ENCODE data around the gene ZNF143.
"Not testable (repeated sequence)": the region's sequence is repeated elsewhere in the genome, so short reads cannot be mapped to it uniquely, and the experiment has no call there.

The ZNF143 gene

DNA sequence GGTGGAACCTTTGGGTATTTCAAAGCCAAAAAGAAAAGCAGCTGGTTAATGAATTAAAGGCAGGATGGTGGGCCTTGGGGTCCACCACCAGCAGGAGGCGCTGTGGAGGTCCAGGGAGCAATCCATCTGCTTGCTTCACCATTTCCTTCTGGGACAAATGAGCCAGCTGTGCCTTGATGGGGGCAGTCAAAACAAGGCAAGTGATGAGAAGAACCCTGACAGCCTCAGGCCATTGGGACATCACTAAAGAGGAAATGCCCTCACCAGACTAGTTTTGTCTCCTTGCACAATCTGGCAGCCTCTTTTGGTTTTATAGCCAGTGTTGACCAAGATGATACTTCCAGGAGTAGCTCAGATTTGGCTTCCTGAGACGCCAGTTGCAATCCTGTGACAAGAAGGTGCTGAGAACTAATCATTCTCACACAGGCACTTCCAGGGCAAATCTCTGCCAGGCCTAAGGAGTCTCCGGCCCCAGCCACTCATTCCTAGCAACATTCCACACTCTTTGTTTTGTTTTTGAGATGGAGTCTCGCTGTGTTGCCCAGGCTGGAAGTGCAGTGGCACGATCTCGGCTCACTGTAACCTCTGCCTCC lies 74.5 kb downstream of the ZNF143 start:
- H3K4me3 ChIP-seq (ENCODE audit: low read length, poor library complexity, severe bottlenecking): no peak overlapping the region
- no peak overlapping the region for H2AFZ ChIP-seq (ENCODE audit: low read length)
- H3K36me3 ChIP-seq (ENCODE audit: insufficient read depth, low read length): no peaks in the 10 kb centered on the region
- no peaks in the 10 kb centered on the region for H3K4me1 ChIP-seq (ENCODE audit: insufficient read depth, low read length, poor library complexity, severe bottlenecking)
- H3K9me2 ChIP-seq (replicated peaks; ENCODE audit: low read depth, low read length): no peaks in the 10 kb centered on the region
- H3K27me3 ChIP-seq (ENCODE audit: insufficient read depth, low read length, poor library complexity, severe bottlenecking): no peaks in the 10 kb centered on the region
- H3K9ac ChIP-seq (ENCODE audit: low read depth, low read length, poor library complexity, severe bottlenecking): no peak overlapping the region
- no peaks in the 10 kb centered on the region for H3F3A ChIP-seq (ENCODE audit: low read depth)
- TF ChIP-seq EZH2phosphoT487 (IDR thresholded peaks at IDR 0.05; ENCODE audit: borderline replicate concordance): no peak
- TF ChIP-seq, protein P1, sequence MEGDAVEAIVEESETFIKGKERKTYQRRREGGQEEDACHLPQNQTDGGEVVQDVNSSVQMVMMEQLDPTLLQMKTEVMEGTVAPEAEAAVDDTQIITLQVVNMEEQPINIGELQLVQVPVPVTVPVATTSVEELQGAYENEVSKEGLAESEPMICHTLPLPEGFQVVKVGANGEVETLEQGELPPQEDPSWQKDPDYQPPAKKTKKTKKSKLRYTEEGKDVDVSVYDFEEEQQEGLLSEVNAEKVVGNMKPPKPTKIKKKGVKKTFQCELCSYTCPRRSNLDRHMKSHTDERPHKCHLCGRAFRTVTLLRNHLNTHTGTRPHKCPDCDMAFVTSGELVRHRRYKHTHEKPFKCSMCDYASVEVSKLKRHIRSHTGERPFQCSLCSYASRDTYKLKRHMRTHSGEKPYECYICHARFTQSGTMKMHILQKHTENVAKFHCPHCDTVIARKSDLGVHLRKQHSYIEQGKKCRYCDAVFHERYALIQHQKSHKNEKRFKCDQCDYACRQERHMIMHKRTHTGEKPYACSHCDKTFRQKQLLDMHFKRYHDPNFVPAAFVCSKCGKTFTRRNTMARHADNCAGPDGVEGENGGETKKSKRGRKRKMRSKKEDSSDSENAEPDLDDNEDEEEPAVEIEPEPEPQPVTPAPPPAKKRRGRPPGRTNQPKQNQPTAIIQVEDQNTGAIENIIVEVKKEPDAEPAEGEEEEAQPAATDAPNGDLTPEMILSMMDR (conservative IDR thresholded peaks at IDR 0.05; ENCODE audit: low read length): peak; percentile 99
- no peaks in the 10 kb centered on the region for H3K9me3 ChIP-seq (ENCODE audit: insufficient read depth, low read depth, low read length)
- no peaks in the 10 kb centered on the region for H3K79me2 ChIP-seq (ENCODE audit: insufficient read depth, low read length)
- no peaks in the 10 kb centered on the region for H4K20me1 ChIP-seq (ENCODE audit: insufficient read depth, low read length, poor library complexity, severe bottlenecking)
- no peak overlapping the region for H3K4me2 ChIP-seq (ENCODE audit: low read depth, low read length, poor library complexity, severe bottlenecking)

DNA sequence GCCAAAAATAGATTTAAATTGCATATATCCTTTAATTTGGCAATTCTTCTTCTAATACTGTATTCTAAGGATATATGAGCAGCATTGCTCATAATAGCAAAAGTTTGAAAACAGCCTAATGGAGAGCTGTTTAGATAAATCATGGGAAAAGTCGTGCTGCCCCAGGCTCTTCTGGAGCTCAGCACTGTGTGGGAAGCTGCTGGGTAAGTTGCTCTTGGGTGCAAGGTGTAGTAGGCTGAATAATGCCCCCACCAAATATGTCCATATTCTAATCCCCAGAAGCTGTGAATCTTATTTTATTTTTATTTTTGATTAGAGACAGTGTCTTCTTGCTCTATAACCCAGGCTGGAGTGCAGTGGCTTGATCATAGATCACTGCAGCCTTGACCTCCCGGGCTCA lies 77.7 kb downstream of the ZNF143 start:
- Histone ChIP-seq H3K9me2 (replicated peaks; ENCODE audit: low read depth, low read length) (no peaks in the 10 kb centered on the region), H3K4me2 (ENCODE audit: low read depth, low read length, poor library complexity, severe bottlenecking) (no peak overlapping the region), H2AFZ (ENCODE audit: low read length) (no peak overlapping the region), H3K9ac (ENCODE audit: low read depth, low read length, poor library complexity, severe bottlenecking) (no peak overlapping the region), H3K4me1 (ENCODE audit: insufficient read depth, low read length, poor library complexity, severe bottlenecking) (no peaks in the 10 kb centered on the region), H3K4me3 (ENCODE audit: low read length, poor library complexity, severe bottlenecking) (no peak overlapping the region), H3K36me3 (ENCODE audit: insufficient read depth, low read length) (no peaks in the 10 kb centered on the region), H3F3A (ENCODE audit: low read depth) (no peaks in the 10 kb centered on the region), H3K9me3 (ENCODE audit: insufficient read depth, low read depth, low read length) (no peaks in the 10 kb centered on the region), H3K79me2 (ENCODE audit: insufficient read depth, low read length) (no peaks in the 10 kb centered on the region), H4K20me1 (ENCODE audit: insufficient read depth, low read length, poor library complexity, severe bottlenecking) (no peaks in the 10 kb centered on the region), H3K27me3 (ENCODE audit: insufficient read depth, low read length, poor library complexity, severe bottlenecking) (no peaks in the 10 kb centered on the region)
- TF ChIP-seq, protein P1 (conservative IDR thresholded peaks at IDR 0.05; ENCODE audit: low read length): no peak
- no peak for TF ChIP-seq EZH2phosphoT487 (IDR thresholded peaks at IDR 0.05; ENCODE audit: borderline replicate concordance)

DNA sequence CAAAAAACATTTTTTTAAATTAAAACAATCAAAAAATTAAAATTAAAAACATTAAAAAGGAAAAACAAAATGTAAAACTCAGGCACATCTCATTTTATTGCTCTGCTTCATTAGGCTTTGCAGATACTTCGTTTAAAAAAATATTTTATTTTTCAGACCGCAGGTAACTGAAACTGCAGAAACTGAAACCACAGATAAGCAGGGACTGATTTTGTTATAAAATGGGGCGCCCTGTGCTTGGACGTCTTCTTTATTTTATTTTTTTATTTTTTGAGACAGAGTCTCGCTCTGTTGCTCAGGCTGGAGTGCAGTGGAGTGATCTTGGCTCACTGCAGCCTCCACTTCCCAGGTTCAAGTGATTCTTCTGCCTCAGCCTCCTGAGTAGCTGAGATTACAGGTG lies 88.4 kb downstream of the ZNF143 start:
- not testable (repeated sequence) for H3K4me2 ChIP-seq (ENCODE audit: low read depth, low read length, poor library complexity, severe bottlenecking); H3K9me3 ChIP-seq (ENCODE audit: insufficient read depth, low read depth, low read length); H3K4me3 ChIP-seq (ENCODE audit: low read length, poor library complexity, severe bottlenecking); H3K9me2 ChIP-seq (replicated peaks; ENCODE audit: low read depth, low read length); H4K20me1 ChIP-seq (ENCODE audit: insufficient read depth, low read length, poor library complexity, severe bottlenecking); H3K9ac ChIP-seq (ENCODE audit: low read depth, low read length, poor library complexity, severe bottlenecking); H3K79me2 ChIP-seq (ENCODE audit: insufficient read depth, low read length); H3K4me1 ChIP-seq (ENCODE audit: insufficient read depth, low read length, poor library complexity, severe bottlenecking); H3K27me3 ChIP-seq (ENCODE audit: insufficient read depth, low read length, poor library complexity, severe bottlenecking); H3K36me3 ChIP-seq (ENCODE audit: insufficient read depth, low read length); H2AFZ ChIP-seq (ENCODE audit: low read length); H3F3A ChIP-seq (ENCODE audit: low read depth)

DNA sequence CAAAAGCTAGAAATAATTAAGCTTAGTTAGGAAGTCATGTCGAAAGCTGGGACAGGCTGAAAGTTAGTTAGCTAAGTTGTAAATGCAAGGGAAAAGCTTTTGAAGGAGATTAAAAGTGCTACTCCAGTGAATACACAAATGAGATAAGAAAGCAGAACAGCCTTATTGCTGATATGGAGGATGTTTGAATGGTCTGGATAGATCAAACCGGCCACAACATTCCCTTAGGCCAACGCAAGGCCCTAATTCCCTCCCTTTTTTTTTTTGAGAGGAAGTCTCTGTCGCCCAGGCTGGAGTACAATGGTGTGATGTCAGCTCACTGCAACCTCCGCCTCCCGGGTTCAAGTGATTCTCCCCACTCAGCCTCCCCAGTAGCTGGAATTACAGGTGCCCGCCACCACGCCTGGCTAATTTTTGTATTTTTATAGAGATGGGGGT lies 89.4 kb downstream of the ZNF143 start:
- Histone ChIP-seq H3K79me2 (ENCODE audit: insufficient read depth, low read length) (no peaks in the 10 kb centered on the region), H3K4me3 (ENCODE audit: low read length, poor library complexity, severe bottlenecking) (no peak overlapping the region), H2AFZ (ENCODE audit: low read length) (peak overlapping the region; percentile 86), H3K36me3 (ENCODE audit: insufficient read depth, low read length) (no peaks in the 10 kb centered on the region), H3K27me3 (ENCODE audit: insufficient read depth, low read length, poor library complexity, severe bottlenecking) (no peaks in the 10 kb centered on the region), H3K4me2 (ENCODE audit: low read depth, low read length, poor library complexity, severe bottlenecking) (no peak overlapping the region), H3K9ac (ENCODE audit: low read depth, low read length, poor library complexity, severe bottlenecking) (no peak overlapping the region), H3K9me2 (replicated peaks; ENCODE audit: low read depth, low read length) (no peaks in the 10 kb centered on the region), H3F3A (ENCODE audit: low read depth) (no peaks in the 10 kb centered on the region), H3K4me1 (ENCODE audit: insufficient read depth, low read length, poor library complexity, severe bottlenecking) (peaks cover 6% of the 10 kb centered on the region), H3K9me3 (ENCODE audit: insufficient read depth, low read depth, low read length) (no peaks in the 10 kb centered on the region), H4K20me1 (ENCODE audit: insufficient read depth, low read length, poor library complexity, severe bottlenecking) (no peaks in the 10 kb centered on the region)
- TF ChIP-seq, protein P1 (conservative IDR thresholded peaks at IDR 0.05; ENCODE audit: low read length): no peak
- no peak for TF ChIP-seq EZH2phosphoT487 (IDR thresholded peaks at IDR 0.05; ENCODE audit: borderline replicate concordance)
